ENCODE data around the gene AOPEP.

Gene AOPEP

GRCh38 chr9:95074632-95075031, 348.1 kb downstream of the AOPEP start:
- DNase-seq, result peak; percentile 18

GRCh38 chr9:95075700-95076099, 349.2 kb downstream of the AOPEP start:
- DNase-seq, result peak; percentile 17

- DNase-seq, result no peak
Observed at GRCh38 chr9:95076696-95077052, 350.2 kb downstream of the AOPEP start.

GRCh38 chr9:95077053-95077765, 350.7 kb downstream of the AOPEP start:
- peak; percentile 36 for DNase-seq

GRCh38 chr9:95077766-95078370, 351.4 kb downstream of the AOPEP start:
- DNase-seq, result peak; percentile 36

GRCh38 chr9:95078511-95078910, 352.0 kb downstream of the AOPEP start:
- DNase-seq, result no peak

GRCh38 chr9:95078939-95079338, 352.4 kb downstream of the AOPEP start:
- DNase-seq, result no peak

- DNase-seq, result no peak
Observed at GRCh38 chr9:95079461-95079860, 353.0 kb downstream of the AOPEP start.

- DNase-seq, result no peak
Observed at GRCh38 chr9:95080961-95081647, 354.6 kb downstream of the AOPEP start.

- DNase-seq, result no peak
Observed at GRCh38 chr9:95081998-95082397, 355.5 kb downstream of the AOPEP start.

- DNase-seq, result no peak
Observed at GRCh38 chr9:95082401-95083084, 356.0 kb downstream of the AOPEP start.

GRCh38 chr9:95083086-95083768, 356.7 kb downstream of the AOPEP start:
- no peak for DNase-seq

- no peak for DNase-seq
Observed at GRCh38 chr9:95084254-95084934, 357.9 kb downstream of the AOPEP start.

- DNase-seq, result no peak
Observed at GRCh38 chr9:95085036-95085770, 358.7 kb downstream of the AOPEP start.

- DNase-seq, result no peak
Observed at GRCh38 chr9:95085861-95086563, 359.5 kb downstream of the AOPEP start.

GRCh38 chr9:95086564-95086955, 360.1 kb downstream of the AOPEP start:
- no peak for DNase-seq

- no peak for DNase-seq
Observed at GRCh38 chr9:95087659-95088242, 361.3 kb downstream of the AOPEP start.

- DNase-seq, result no peak
Observed at GRCh38 chr9:95088421-95089161, 362.1 kb downstream of the AOPEP start.

GRCh38 chr9:95089257-95090022, 362.9 kb downstream of the AOPEP start:
- DNase-seq, result no peak

Measured in femur (tissue), 1 donor.